ENCODE data around the gene DDX11.

DNA sequence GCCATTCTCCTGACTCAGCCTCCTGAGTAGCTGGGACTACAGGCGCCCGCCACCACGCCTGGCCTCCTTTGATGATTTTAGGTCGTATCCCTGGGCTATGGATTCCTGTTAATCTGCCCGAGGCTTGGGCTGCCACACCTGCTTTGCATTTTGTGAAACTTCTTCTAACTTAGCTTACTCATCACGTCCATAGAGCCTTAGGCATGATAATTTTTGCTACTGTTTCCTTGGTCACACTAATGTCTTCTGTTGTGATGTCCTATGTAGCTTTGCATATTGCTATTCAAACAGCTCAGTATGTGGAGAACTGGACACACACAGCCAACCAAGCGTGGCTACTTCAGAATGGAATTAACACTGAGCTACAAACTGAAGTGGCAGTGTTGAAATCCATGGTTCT is 47.5 kb upstream of the DDX11 start:
- TF ChIP-seq EZH2 (IDR thresholded peaks at IDR 0.05) = no peak
- TF ChIP-seq POLR2AphosphoS5 (IDR thresholded peaks at IDR 0.05; ENCODE audit: borderline replicate concordance, low read depth, low read length) = no peak
- no peak for TF ChIP-seq FOXP2 (optimal IDR thresholded peaks at IDR 0.05; ENCODE audit: control extremely low read depth, extremely low read length, insufficient read depth)

Measured in SK-N-MC (cell line).